Activated CD8-positive, alpha-beta memory T cell treated with anti-CD3 and anti-CD28 coated beads, Interleukin-2, amount 10 ng/mL, durations not matched to agents 7 days and 5 days (primary cell): ENCODE results near the gene CROCC2. TPM values are rescaled to one million over a fixed set of nuclear protein-coding genes. Genes with fewer than 3 reads are reported as not detected.

ENCODE experiments used
- ATAC-seq: fragments of 150-1000 bp; cut with Tn5 transposase; one replicate; pipeline ENCODE4 v1.10.0; 2021; ENCODE audit warnings: moderate library complexity
- CTCF ChIA-PET: fragments of 350-600 bp; sonication (Branson Sonifier 250); formaldehyde crosslinking; loops from one replicate; lab custom pipeline; 2021; ENCODE audit warnings: antibody characterized with exemption; lab: Charles Lee
- DNase-seq: peaks from one replicate; pipeline ENCODE4 v3.0.0-alpha.2; 2020
- H3K27ac Mint-ChIP-seq: one replicate; pipeline ENCODE4 v1.8.0; 2021; ENCODE audit warnings: mild to moderate bottlenecking, mixed read lengths
- H3K27me3 Mint-ChIP-seq: one replicate; pipeline ENCODE4 v1.8.0; 2021; ENCODE audit warnings: mixed read lengths
- H3K36me3 Mint-ChIP-seq: one replicate; pipeline ENCODE4 v1.8.0; 2021; ENCODE audit warnings: mild to moderate bottlenecking, mixed read lengths
- H3K4me1 Mint-ChIP-seq: one replicate; pipeline ENCODE4 v1.8.0; 2021; ENCODE audit warnings: mixed read lengths
- H3K4me3 Mint-ChIP-seq: one replicate; pipeline ENCODE4 v1.8.0; 2021; ENCODE audit warnings: mild to moderate bottlenecking, moderate library complexity, mixed read lengths
- H3K9me3 Mint-ChIP-seq: one replicate; pipeline ENCODE4 v1.8.0; 2022; ENCODE audit warnings: low read depth, mixed read lengths
- total RNA-seq, 2 experiments: library from RNA; stranded (reverse); gene quantifications; one replicate each; pipeline ENCODE4 v1.2.3, GENCODE V29; 2021

The CROCC2 gene
- total RNA-seq, 2 experiments from 2014 or later: not detected

DNA sequence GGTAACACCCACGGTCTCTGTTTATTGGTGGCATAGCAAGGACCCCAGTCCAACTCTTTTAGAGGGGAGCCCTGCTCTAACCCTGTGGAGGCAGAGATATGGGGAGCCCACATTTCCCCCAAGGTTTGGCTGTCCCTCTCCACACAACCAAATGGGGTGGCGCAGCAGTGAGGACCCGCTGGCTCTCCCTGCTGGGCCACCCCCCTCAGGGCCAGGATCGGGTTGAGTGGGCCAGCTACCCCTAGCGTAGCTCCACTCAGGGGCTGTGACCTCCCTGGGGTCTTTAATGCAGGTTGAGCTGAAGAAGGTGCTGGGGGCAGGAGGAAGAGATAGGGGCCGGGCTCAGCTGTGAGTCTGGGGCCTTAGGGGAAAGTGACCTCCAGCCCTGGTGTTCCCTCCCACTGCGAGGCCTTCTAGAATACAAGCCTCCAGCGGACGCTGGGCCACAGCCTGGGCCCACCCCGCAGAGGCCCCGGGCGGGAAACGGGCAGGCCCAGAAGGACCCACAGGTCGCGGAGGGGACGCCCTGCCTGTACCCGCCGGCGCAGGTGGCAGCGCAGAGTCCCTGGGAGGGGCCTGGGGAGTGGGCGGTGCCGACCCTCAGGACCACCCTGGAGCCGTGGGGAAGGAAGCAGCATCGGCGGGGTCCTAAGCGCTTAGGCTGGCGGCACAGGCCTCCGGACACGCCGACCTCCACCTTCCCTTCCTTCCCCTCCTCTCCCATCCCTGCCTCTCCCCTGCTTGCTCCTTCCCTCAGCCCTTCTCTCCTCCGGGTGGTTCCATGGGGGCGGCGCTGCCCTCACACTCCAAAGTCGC, 9.6 kb downstream of the CROCC2 start:
- ATAC-seq (no peak), DNase-seq (no peak)

DNA sequence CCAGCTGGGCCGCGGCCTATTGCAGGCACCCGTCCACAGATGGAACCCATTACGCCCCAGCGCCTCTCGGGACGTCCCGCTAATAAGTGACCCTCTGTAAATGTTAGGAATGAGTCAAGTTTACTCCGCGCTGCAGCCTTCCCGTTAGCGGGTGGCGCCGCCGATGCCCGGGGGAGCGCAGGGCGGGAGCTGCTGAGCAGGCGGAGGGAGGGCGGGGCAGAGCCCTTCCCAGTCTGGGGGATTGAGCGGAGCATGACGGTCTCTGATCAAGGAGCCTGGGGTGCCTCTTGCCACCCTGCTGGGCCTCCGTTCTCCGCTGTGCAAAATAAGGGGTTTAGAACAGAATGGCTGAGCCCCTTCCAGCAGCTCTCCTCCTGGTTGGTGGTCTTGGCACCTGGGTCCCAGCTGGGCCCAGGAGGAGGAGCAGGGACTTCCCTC, 10.5 kb downstream of the CROCC2 start:
- ATAC-seq: no peak
- peaks cover 14% of the 10 kb centered on the region for H3K27me3 Mint-ChIP-seq
- CTCF ChIA-PET: no interaction called here

More for the DNA sequence above, 9.6 kb downstream of the CROCC2 start:
- CTCF ChIA-PET: interaction anchor here (1.3 kb wide), 1 partner anchor 19 kb away, joined by 4 read pairs; no protein-coding TSS in a partner anchor
- Mint-ChIP-seq H3K27me3 (peaks cover 14% of the 10 kb centered on the region), H3K9me3 (no peaks in the 10 kb centered on the region), H3K36me3 (no peaks in the 10 kb centered on the region), H3K4me1 (no peaks in the 10 kb centered on the region), H3K27ac (no peak overlapping the region), H3K4me3 (no peak overlapping the region)

DNA sequence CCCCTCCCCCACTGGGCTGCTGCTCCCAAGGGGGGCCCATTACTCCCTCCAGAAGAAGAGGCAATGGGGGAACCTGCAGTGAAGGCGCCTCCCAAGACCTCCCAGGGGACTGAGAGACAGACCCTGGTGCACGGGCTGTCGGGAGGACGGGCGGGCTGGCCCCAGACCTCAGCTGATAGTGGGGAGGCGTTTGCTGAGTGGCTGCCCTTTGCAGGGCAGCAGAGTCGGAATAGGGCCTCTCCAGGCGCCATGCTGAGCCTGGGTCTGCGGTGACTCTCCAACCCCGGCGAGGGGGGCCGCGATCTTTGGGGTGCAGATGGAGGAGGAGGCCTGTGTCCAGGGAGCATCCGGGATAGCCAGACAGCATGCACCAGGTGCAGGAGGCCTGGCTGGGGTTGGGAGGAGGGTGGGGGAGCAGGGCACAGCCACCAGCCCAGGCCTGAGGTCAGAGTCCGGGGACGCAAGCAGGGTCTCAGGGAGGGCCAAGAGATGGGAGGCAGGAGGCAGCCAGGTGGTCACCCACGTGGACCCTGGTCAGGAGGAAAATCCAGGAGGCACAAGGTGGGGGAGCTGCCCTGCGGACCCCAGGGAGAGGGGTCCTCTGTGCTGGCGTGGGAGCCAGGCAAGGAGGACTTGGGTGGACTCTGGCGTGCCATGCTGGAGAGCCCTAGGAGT, 11.0 kb downstream of the CROCC2 start:
- Mint-ChIP-seq H3K36me3 (no peaks in the 10 kb centered on the region), H3K4me3 (no peak overlapping the region), H3K9me3 (no peaks in the 10 kb centered on the region), H3K27me3 (peaks cover 11% of the 10 kb centered on the region), H3K27ac (no peak overlapping the region), H3K4me1 (no peaks in the 10 kb centered on the region)
- ATAC-seq (no peak), DNase-seq (no peak)
- CTCF ChIA-PET: no interaction called here

More for the DNA sequence above, 10.5 kb downstream of the CROCC2 start:
- Mint-ChIP-seq H3K27ac (no peak overlapping the region), H3K4me3 (no peak overlapping the region), H3K36me3 (no peaks in the 10 kb centered on the region), H3K9me3 (no peaks in the 10 kb centered on the region), H3K4me1 (no peaks in the 10 kb centered on the region)
- no peak for DNase-seq

DNA sequence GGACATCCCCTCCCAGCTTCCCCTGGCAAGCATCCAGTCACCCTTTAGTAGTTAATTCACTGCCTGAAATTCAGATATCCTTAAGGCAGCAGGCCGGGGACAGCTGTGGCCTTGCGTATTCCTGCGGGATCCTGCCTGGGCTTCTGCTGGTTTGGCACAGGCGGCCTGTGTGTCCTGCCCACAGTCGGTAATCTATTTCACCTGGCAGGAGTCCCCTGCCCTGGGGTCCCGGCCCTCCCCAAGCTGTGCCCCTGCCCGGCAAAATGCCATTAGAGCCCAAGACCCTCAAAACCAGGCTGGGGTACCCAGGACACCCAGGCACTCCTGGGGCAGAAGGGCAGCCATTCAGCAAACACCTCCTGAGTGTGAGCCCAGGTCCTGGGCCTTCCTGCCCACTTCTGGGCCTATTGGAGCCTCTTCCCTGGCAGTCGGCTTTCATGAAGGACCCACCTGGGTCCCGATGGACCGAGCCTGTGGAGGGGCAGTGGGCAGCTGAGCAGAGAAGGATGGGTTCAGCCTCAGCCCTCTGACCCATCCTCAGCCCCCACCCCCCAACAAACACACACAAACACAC, 11.6 kb downstream of the CROCC2 start:
- ATAC-seq (no peak), DNase-seq (no peak)
- no peak overlapping the region for H3K4me3 Mint-ChIP-seq
- H3K9me3 Mint-ChIP-seq: no peaks in the 10 kb centered on the region
- no peaks in the 10 kb centered on the region for H3K4me1 Mint-ChIP-seq
- H3K27me3 Mint-ChIP-seq: peaks cover 10% of the 10 kb centered on the region
- H3K36me3 Mint-ChIP-seq: no peaks in the 10 kb centered on the region
- H3K27ac Mint-ChIP-seq: no peak overlapping the region
- CTCF ChIA-PET: no interaction called here

DNA sequence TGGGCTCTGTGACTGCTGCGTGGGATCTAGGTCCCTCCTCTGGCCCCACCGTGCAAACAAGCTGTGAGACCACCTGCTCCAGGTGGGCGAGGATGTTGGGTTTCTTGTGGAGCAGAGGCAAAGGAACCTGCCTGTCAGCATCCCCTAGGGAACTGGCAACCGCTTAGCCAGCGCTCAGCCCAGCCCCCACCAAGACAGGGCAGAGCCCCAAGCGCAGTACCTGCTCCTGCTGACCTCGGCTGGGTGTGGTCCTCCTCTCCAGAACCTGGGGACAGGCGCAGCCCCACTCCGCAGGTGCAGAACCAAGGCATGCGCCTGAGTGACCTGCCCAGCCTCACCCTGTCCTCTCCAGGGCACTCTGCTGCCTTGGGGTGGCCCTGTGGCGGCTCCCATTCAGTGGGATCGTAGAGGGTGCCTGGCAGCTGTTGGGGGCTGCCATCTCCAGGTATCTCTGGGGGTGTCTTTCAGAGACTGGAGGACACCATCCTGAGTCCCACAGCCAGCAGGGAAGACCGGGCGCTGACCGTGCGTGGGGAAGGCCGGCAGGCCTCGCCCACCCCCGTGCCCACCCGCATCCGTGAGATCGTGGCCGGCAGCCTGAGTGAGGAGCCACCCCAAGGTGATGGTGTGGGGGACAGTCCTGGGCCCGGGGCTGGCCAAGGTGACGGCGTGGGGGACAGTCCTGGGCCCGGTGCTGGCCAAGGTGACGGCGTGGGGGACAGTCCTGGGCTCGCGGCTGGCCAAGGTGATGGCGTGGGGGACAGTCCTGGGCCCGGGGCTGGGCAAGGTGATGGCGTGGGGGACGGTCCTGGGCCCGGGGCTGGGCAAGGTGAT, 12.3 kb downstream of the CROCC2 start:
- no peaks in the 10 kb centered on the region for H3K36me3 Mint-ChIP-seq
- DNase-seq: no peak
- no peaks in the 10 kb centered on the region for H3K9me3 Mint-ChIP-seq
- H3K4me1 Mint-ChIP-seq: no peaks in the 10 kb centered on the region
- H3K27ac Mint-ChIP-seq: no peak overlapping the region
- H3K4me3 Mint-ChIP-seq: no peak overlapping the region
- peaks cover 10% of the 10 kb centered on the region for H3K27me3 Mint-ChIP-seq
- CTCF ChIA-PET: no interaction called here
- ATAC-seq: no peak

DNA sequence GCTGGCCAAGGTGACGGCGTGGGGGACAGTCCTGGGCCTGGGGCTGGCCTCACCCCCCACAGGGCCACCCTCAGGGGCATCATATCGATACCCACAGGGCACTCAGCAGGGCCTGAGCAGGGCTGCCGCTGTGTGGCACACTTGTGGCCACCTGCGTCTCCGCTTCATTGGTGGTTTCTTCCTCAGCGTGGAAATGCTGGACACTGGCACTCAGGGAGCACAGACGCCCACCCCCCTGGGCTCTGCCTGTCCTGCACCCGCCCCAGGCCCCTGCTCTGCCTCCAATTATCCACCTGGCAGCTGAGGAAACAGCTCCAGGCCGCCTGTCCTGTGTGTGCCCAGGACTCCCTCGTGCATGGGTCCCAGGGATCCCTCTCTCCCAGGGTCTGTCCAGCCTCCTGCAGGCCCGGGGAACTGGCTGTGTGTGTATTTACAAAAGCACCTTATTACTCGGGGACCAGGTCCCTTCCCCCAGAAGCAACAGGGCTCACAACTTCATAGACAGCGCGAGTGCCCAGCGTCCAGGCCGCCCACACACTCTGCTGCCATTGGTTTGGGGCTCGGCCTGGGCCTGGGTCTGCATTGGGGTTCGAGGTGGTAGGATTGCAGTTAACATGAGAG, 13.1 kb downstream of the CROCC2 start:
- H3K27ac Mint-ChIP-seq: no peak overlapping the region
- DNase-seq (no peak), ATAC-seq (no peak)
- H3K4me3 Mint-ChIP-seq: no peak overlapping the region
- CTCF ChIA-PET: no interaction called here
- H3K27me3 Mint-ChIP-seq: peaks cover 10% of the 10 kb centered on the region
- no peaks in the 10 kb centered on the region for H3K9me3 Mint-ChIP-seq
- H3K4me1 Mint-ChIP-seq: no peaks in the 10 kb centered on the region
- H3K36me3 Mint-ChIP-seq: no peaks in the 10 kb centered on the region

DNA sequence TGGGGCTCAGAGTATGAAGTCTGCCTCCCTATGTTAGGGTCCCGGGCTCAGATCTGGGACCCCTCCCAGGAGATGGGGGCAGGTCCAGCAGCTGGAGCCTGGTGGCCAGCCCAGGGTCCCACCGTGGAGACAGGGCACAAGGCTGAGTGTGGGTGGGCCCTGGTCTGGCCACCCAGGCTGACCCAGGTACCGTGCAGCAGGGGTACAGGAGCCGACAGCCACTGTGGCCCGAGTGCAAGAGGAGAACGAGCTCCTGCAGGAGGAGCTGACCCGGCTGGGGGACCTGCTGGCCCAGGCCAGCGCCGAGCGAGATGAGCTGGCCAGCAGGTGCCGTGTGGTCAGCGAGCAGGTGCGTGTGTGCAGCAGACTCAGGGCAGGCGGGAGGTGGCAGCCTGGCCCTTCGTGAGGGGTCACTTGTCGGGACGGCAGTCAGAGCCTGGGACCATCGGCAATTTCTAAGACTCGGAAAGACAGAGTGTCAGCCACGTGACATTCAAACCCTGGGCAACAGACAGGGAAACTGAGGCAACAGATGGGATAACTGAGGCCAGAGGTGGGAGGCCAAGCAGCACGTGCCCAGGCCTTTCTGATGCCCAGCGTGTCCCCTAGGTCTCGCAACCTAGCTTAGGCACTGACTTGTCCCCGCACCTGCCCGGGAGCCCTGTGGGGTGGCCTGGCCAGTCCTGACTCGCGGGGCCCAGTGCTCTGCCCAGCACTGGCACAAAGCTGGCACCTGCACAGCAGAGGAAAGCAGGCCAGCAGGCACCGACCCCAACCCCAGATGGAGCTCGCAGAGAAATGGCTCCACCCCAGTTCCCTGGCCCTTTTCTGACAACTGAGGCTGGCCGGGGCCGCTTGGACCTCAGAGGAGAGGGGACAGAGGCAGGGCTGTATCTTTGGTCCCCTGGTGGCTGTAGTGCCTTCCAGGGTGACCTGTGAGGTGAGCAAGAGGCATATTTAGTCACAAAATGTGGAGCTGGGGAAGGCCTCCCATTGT, 13.9 kb downstream of the CROCC2 start:
- CTCF ChIA-PET: no interaction called here
- no peaks in the 10 kb centered on the region for H3K9me3 Mint-ChIP-seq
- H3K36me3 Mint-ChIP-seq: no peaks in the 10 kb centered on the region
- no peak overlapping the region for H3K4me3 Mint-ChIP-seq
- no peak overlapping the region for H3K27ac Mint-ChIP-seq
- DNase-seq (no peak), ATAC-seq (no peak)
- H3K4me1 Mint-ChIP-seq: no peaks in the 10 kb centered on the region
- peaks cover 10% of the 10 kb centered on the region for H3K27me3 Mint-ChIP-seq

DNA sequence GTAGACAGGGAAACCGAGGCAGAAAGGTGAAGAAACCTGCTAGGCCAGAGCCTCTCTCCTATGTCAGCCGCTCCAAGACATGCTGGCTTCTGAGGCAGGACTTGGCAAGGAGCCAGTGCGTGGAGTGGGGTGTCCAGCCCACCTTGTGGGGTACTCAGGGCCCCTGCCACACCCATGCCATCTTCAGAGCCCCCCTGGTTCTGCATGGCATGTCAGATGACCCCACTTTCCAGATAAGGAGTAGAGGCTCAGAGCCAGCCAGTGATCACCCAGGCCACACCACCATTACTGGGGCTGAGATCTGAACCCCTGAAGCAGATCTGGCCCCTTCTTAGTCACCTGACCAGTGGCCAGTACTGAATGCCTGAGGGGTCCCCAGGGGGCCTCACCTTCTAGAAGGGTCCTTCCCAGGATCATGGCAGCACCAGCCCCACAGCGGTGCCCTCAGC, 14.7 kb downstream of the CROCC2 start:
- peaks cover 4% of the 10 kb centered on the region for H3K27me3 Mint-ChIP-seq

DNA sequence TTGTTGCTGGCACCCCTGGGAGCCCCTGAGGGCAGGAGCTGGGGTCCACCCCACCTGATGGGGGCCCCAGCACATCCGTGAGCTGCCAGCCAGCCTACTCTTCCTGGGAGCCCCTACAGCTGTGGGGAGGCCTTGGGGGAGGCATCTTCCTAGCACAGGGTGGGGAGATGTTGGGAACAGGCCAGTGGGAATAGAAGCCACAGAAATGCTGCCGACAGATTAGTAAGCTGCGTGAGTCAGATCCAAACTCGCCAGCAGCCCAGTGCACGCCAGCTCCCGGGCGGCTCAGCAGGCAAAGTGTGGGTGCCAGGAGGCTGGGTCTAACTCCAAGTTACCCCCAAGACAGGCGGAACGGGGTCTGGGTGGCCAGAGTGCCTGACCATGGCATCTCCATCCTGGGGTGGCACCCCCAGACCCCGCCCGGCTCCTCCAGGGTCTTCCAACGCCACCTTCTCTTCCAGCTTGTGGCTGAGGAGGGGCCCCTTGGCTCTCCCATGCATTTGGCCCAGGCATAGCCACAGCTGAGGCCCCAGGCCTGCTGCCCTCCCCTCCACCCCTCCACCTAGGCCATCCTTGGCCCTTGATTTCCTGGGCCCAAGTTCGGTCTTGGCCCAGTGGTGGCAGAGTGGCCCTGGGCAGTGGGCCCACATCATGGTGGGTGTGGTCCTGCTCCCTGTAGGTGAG, 15.3 kb downstream of the CROCC2 start:
- Mint-ChIP-seq H3K27me3 (peaks cover 4% of the 10 kb centered on the region), H3K36me3 (no peaks in the 10 kb centered on the region), H3K4me1 (no peaks in the 10 kb centered on the region), H3K27ac (no peak overlapping the region), H3K9me3 (no peaks in the 10 kb centered on the region), H3K4me3 (no peak overlapping the region)
- ATAC-seq (no peak), DNase-seq (no peak)
- CTCF ChIA-PET: no interaction called here

More for the DNA sequence above, 14.7 kb downstream of the CROCC2 start:
- ATAC-seq (no peak), DNase-seq (no peak)
- no peak overlapping the region for H3K27ac Mint-ChIP-seq
- H3K4me1 Mint-ChIP-seq: no peaks in the 10 kb centered on the region
- CTCF ChIA-PET: no interaction called here
- H3K36me3 Mint-ChIP-seq: no peaks in the 10 kb centered on the region
- no peaks in the 10 kb centered on the region for H3K9me3 Mint-ChIP-seq
- H3K4me3 Mint-ChIP-seq: no peak overlapping the region

DNA sequence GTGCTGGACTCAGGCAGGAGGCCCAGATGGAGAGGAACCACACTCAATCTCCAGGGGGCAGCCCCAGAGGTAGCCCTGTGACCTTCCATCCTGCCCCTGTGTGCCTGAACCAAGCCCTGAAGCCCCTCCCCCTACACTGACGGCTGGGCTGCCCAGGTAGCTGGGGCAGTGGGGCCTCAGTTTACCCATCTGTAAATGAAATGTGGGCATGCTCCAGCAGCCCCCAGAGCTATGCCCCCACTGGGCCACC, 15.8 kb downstream of the CROCC2 start:
- H3K27me3 Mint-ChIP-seq: peaks cover 4% of the 10 kb centered on the region
- H3K36me3 Mint-ChIP-seq: no peaks in the 10 kb centered on the region
- H3K9me3 Mint-ChIP-seq: no peaks in the 10 kb centered on the region
- H3K27ac Mint-ChIP-seq: no peak overlapping the region
- no peak overlapping the region for H3K4me3 Mint-ChIP-seq
- ATAC-seq (no peak), DNase-seq (no peak)
- no peaks in the 10 kb centered on the region for H3K4me1 Mint-ChIP-seq
- CTCF ChIA-PET: no interaction called here

DNA sequence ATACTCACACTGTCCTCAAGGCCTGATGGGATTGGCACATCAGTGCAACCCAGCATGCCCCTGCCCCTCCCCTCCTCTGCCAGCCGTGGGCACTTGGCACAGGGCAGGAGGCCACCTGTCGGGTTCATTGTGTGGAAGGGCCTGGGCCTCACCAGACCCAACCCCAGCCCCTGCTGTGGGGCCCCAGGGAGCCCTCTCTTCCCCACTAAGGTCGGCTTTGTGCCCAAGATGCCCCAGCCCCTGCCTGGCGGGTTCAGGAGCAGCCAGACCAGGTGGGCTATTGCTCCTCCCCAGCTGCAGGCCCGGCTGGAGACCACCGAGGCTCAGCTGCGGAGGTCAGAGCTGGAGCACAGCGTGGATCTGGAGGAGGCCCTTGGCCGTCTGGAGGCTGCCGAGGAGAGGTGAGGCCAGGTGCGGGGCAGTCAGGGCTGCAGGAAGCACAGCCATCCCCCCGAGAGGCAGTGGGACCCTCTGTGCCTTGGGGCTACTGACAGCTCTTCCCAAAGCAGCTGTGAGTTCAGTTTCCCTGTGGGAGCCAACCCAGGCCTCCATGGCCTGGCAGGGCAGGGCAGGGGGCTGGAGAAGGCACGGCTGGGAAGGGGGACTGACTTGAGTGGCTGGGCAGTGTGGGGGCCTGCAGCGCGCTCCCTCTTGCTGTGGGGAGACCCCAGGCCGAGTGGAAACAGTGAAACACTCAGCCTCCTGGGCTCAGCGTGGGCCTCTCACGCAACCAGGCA, 16.3 kb downstream of the CROCC2 start:
- Mint-ChIP-seq H3K9me3 (no peaks in the 10 kb centered on the region), H3K36me3 (no peaks in the 10 kb centered on the region), H3K4me1 (no peaks in the 10 kb centered on the region), H3K27me3 (no peaks in the 10 kb centered on the region), H3K27ac (no peak overlapping the region), H3K4me3 (no peak overlapping the region)
- DNase-seq (no peak), ATAC-seq (no peak)
- CTCF ChIA-PET: interaction anchor here (1.2 kb wide), 1 partner anchor 8 kb away, joined by 3 read pairs; no protein-coding TSS in a partner anchor
